Activated CD4-positive, alpha-beta T cell treated with anti-CD3 and anti-CD28 coated beads, Interleukin-2, Interleukin-6, amounts not matched to agents 100 ng/mL and 50 ng/mL, durations not matched to agents 16 hours and 8 hours (primary cell): ENCODE data around the gene LDB3.
"Not testable (repeated sequence)": the region's sequence is repeated elsewhere in the genome, so short reads cannot be mapped to it uniquely, and the experiment has no call there.

Source experiments
- DNase-seq: peaks from one replicate; pipeline ENCODE4 v3.0.0-alpha.2; 2020

Gene LDB3

GRCh38 chr10:86668297-86669165 is at the start of gene LDB3:
LDB3 (plus strand) TSS chr10:86668511; CDS start chr10:86668692, 181 bp downstream.
- no peak for DNase-seq

GRCh38 chr10:86628311-86628710 is 40.0 kb upstream of the LDB3 start:
- DNase-seq = no peak

GRCh38 chr10:86630079-86630478 is 38.2 kb upstream of the LDB3 start:
- DNase-seq = no peak

DNA sequence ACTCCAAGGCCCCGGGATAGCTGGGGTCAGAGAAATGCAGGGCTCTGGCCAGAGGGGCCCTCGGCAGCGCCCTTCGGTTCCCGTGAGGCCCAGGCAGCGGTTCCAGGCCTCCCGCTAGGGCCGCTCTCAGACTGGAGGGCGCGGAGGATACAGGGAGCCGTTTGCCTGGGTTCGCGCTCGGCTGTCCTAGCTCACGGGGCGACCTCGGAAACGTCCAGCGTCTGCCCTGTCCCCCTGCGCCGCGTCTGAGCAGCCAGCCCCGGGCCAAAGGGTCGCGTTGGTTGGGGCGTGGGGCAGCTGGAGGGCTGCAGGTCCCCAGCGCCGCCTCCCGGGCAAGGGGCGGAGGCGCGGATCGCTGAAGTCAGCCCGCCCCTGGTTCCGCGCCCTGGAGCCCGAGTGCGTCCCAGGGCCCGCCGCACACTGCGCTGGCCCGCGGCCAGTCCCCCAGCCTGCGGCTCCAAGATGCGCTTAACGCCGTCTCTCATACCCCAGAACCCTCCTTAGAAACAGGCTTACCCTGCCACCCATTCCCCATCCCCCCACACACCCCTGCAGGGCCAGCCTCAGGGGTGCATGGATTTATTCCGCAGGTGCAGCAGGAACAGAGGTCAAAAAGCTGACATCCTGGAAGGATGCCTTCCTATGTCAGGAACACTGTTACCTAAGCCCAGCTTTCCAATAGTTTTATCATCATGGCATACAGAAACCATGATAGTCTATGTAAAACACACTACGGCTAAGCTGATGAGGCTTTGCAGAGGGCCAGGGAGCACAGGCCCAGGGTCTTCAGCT is 36.1 kb upstream of the LDB3 start:
- DNase-seq = no peak

GRCh38 chr10:86632951-86633350 is 35.4 kb upstream of the LDB3 start:
- DNase-seq = no peak

GRCh38 chr10:86635402-86635801 is 32.9 kb upstream of the LDB3 start:
- DNase-seq = no peak

DNA sequence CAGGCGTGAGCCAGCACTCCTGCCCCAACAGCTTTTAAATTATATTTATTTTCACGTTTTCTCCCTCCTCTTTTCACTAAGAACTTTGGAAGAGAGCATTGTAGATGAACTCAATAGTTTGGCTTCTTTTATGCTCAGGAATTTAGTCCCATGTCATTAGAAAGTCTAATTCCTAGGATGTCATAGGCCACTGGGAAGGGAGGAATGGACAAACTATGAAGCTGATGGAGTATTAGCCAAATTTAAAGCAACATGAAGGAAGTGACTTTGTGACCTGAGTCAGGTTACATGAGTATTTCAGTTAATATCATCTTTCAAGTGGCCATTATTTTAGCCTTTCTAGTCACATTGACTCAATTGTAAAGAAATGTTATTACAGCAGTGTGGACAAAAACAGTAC is 32.0 kb upstream of the LDB3 start:
- no peak for DNase-seq

DNA sequence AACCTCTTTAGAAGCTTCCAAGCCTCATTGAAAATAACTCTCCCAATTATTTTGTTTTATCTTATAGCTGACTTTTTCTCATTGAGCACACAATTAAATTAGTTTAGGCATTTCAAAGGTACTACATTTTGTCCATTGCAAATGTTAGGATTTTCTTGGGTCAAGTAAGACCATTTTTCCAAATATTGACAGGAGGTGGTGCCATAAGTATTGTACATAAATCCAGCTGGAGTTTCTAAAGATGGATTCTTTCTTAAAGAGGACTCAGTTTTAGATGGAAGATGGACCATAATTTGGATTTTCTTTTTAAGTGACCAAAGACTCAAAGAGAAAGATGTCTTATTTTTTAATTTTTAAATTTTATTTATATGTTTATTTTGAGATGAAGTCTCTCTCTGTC is 26.3 kb upstream of the LDB3 start:
- DNase-seq = no peak

- no peak for DNase-seq
Observed at GRCh38 chr10:86642499-86642898, 25.8 kb upstream of the LDB3 start.

GRCh38 chr10:86644152-86644793 is 24.0 kb upstream of the LDB3 start:
- peak; percentile 9 for DNase-seq

GRCh38 chr10:86644794-86645445 is 23.4 kb upstream of the LDB3 start:
- no peak for DNase-seq

- DNase-seq = not testable (repeated sequence)
Observed at GRCh38 chr10:86645621-86646165, 22.6 kb upstream of the LDB3 start.

DNA sequence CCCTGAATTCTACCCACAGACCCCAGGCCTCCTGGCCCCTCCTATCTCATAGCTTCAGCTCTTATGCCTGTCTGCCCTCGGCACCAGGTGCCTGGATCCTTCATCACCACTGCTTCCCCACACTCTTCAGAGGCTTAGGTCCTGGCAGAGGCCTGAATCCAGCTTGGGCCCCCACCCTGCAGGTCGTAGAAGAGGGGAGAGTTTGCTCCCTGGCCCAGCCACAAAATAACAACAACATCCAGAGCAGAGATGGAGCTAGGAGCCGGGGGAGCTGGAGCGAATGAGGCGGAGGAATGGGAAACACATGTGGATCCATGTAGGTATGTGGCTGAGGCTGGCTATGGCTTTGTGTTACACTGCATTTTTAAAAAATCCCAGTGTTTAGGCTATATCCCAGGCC is 21.8 kb upstream of the LDB3 start:
- no peak for DNase-seq

GRCh38 chr10:86646933-86647332 is 21.4 kb upstream of the LDB3 start:
- no peak for DNase-seq

- DNase-seq = no peak
Observed at GRCh38 chr10:86647773-86648703, 20.3 kb upstream of the LDB3 start.

GRCh38 chr10:86648704-86649427 is 19.4 kb upstream of the LDB3 start:
- DNase-seq = no peak

- DNase-seq = no peak
Observed at GRCh38 chr10:86649471-86650150, 18.7 kb upstream of the LDB3 start.

GRCh38 chr10:86650151-86650550 is 18.2 kb upstream of the LDB3 start:
- no peak for DNase-seq

GRCh38 chr10:86651021-86651471 is 17.3 kb upstream of the LDB3 start:
- DNase-seq = no peak
